HEK293 (cell line): ENCODE measurements around the gene ZC2HC1C.

Experiments
- CTCF ChIA-PET: fragments of 350-600 bp; formaldehyde crosslinking; extraction: SDS; loops from one replicate; lab custom pipeline; 2021; ENCODE audit warnings: antibody characterized with exemption; lab: Yijun Ruan, JAX
- POLR2A ChIA-PET: fragments of 300-600 bp; formaldehyde crosslinking; extraction: SDS; loops from one replicate; lab custom pipeline; 2020; ENCODE audit warnings: antibody characterized with exemption, inconsistent platforms; lab: Yijun Ruan, JAX
- H3K27ac ChIP-seq: fragments of 200-500 bp; sonication (Bioruptor generic); 2 replicates; pipeline ENCODE4 v1.5.1; 2014; ENCODE audit warnings: low read depth, low read length, control low read depth, inconsistent platforms; ENCODE audit errors: extremely low read depth
- H3K36me3 ChIP-seq, 2 experiments: fragments of 200-500 bp in 1 of 2; sonication (Bioruptor generic) in 1 of 2; 1 replicate in 1 of 2; 2 replicates in 1 of 2; pipeline ENCODE4 v1.5.1; 2014 to 2017; ENCODE audit warnings: inconsistent platforms in 2 of 2, low read length in 2 of 2; ENCODE audit not compliant: control insufficient read depth in 2 of 2, insufficient read depth in 1 of 2
- H3K4me1 ChIP-seq: fragments of 200-500 bp; sonication (Bioruptor generic); 2 replicates; pipeline ENCODE4 v1.5.1; 2014; ENCODE audit warnings: mild to moderate bottlenecking, low read length, inconsistent platforms; ENCODE audit not compliant: control insufficient read depth, insufficient read depth
- H3K4me3 ChIP-seq: 2 replicates; pipeline ENCODE4 v1.5.1; 2011; ENCODE audit warnings: low read depth, mild to moderate bottlenecking, control low read depth, low read length, moderate library complexity
- H3K9me3 ChIP-seq: fragments of 200-500 bp; sonication (Bioruptor generic); 2 replicates; pipeline ENCODE4 v1.5.1; 2014; ENCODE audit warnings: low read depth, low read length, inconsistent platforms; ENCODE audit not compliant: control insufficient read depth, insufficient read depth
- GLIS1 ChIP-seq: fragments of 450-650 bp; formaldehyde crosslinking; IDR thresholded peaks from 2 replicates; pipeline ENCODE4 v1.5.1; 2016; ENCODE audit warnings: missing biosample characterization, missing genetic modification characterization
- OSR2 ChIP-seq: fragments of 450-650 bp; formaldehyde crosslinking; IDR thresholded peaks from 2 replicates; pipeline ENCODE4 v1.5.1; 2016; ENCODE audit warnings: missing biosample characterization, missing genetic modification characterization
- PRDM2 ChIP-seq: fragments of 450-650 bp; formaldehyde crosslinking; IDR thresholded peaks from 2 replicates; pipeline ENCODE4 v1.5.1; 2016; ENCODE audit warnings: missing biosample characterization, missing genetic modification characterization, borderline replicate concordance
- SP7 ChIP-seq: fragments of 450-650 bp; formaldehyde crosslinking; IDR thresholded peaks from 2 replicates; pipeline ENCODE4 v1.5.1; 2016; ENCODE audit warnings: missing biosample characterization, missing genetic modification characterization
- ZBTB20 ChIP-seq: fragments of 450-650 bp; formaldehyde crosslinking; IDR thresholded peaks from 2 replicates; pipeline ENCODE4 v1.5.1; 2016; ENCODE audit warnings: missing biosample characterization, missing genetic modification characterization
- ZFP3 ChIP-seq: fragments of 450-650 bp; formaldehyde crosslinking; IDR thresholded peaks from 2 replicates; pipeline ENCODE4 v1.5.1; 2016; ENCODE audit warnings: low read depth, missing biosample characterization, missing genetic modification characterization
- ZNF133 ChIP-seq: fragments of 450-650 bp; formaldehyde crosslinking; IDR thresholded peaks from 2 replicates; pipeline ENCODE4 v1.5.1; 2016; ENCODE audit warnings: missing biosample characterization, missing genetic modification characterization
- ZNF2 ChIP-seq: fragments of 450-650 bp; formaldehyde crosslinking; IDR thresholded peaks from 2 replicates; pipeline ENCODE4 v1.5.1; 2016; ENCODE audit warnings: missing biosample characterization, missing genetic modification characterization
- ZNF23 ChIP-seq: fragments of 450-650 bp; formaldehyde crosslinking; IDR thresholded peaks from 2 replicates; pipeline ENCODE4 v1.5.1; 2016; ENCODE audit warnings: missing biosample characterization, missing genetic modification characterization, borderline replicate concordance
- ZNF292 ChIP-seq: fragments of 450-650 bp; formaldehyde crosslinking; IDR thresholded peaks from 2 replicates; pipeline ENCODE4 v1.5.1; 2016; ENCODE audit warnings: low read depth, missing biosample characterization, missing genetic modification characterization, borderline replicate concordance
- ZNF341 ChIP-seq: fragments of 450-650 bp; formaldehyde crosslinking; IDR thresholded peaks from 2 replicates; pipeline ENCODE4; 2016; ENCODE audit warnings: low read depth, missing biosample characterization, missing genetic modification characterization
- ZNF473 ChIP-seq: fragments of 450-650 bp; formaldehyde crosslinking; IDR thresholded peaks from 2 replicates; pipeline ENCODE4 v1.5.1; 2017; ENCODE audit warnings: missing biosample characterization, missing genetic modification characterization
- ZNF629 ChIP-seq: fragments of 450-650 bp; formaldehyde crosslinking; IDR thresholded peaks from 2 replicates; pipeline ENCODE4 v1.5.1; 2017; ENCODE audit warnings: missing biosample characterization, missing genetic modification characterization
- ZNF658 ChIP-seq: fragments of 450-650 bp; formaldehyde crosslinking; IDR thresholded peaks from 2 replicates; pipeline ENCODE4; 2016; ENCODE audit warnings: missing biosample characterization, missing genetic modification characterization
- ZNF664 ChIP-seq: fragments of 450-650 bp; formaldehyde crosslinking; IDR thresholded peaks from 2 replicates; pipeline ENCODE4 v1.5.1; 2016; ENCODE audit warnings: missing biosample characterization, missing genetic modification characterization
- ZNF791 ChIP-seq: fragments of 450-650 bp; formaldehyde crosslinking; IDR thresholded peaks from 2 replicates; pipeline ENCODE4 v1.5.1; 2016; ENCODE audit warnings: missing biosample characterization, missing genetic modification characterization
- ZNF830 ChIP-seq: fragments of 450-650 bp; IDR thresholded peaks from 2 replicates; pipeline ENCODE4 v1.5.0; 2018; ENCODE audit warnings: missing biosample characterization, missing genetic modification characterization, low read depth, mild to moderate bottlenecking, moderate library complexity
- ZNF837 ChIP-seq: fragments of 450-650 bp; formaldehyde crosslinking; IDR thresholded peaks from 2 replicates; pipeline ENCODE4 v1.5.1; 2016; ENCODE audit warnings: missing biosample characterization, missing genetic modification characterization
- ZSCAN30 ChIP-seq: fragments of 450-650 bp; IDR thresholded peaks from 2 replicates; pipeline ENCODE4 v1.5.1; 2018; ENCODE audit warnings: missing biosample characterization, mild to moderate bottlenecking, missing genetic modification characterization, moderate library complexity
- TF ChIP-seq, protein P1 (sequence below): fragments of 450-650 bp; formaldehyde crosslinking; IDR thresholded peaks from 2 replicates; pipeline ENCODE4 v1.5.1; 2016; ENCODE audit warnings: missing biosample characterization, missing genetic modification characterization, borderline replicate concordance
- TF ChIP-seq, protein P2 (sequence below): sonication (generic); formaldehyde crosslinking; IDR thresholded peaks from 2 replicates; pipeline ENCODE4 v1.8.1; 2022; ENCODE audit warnings: mild to moderate bottlenecking, moderate library complexity, missing genetic modification reagents

ZC2HC1C gene

DNA sequence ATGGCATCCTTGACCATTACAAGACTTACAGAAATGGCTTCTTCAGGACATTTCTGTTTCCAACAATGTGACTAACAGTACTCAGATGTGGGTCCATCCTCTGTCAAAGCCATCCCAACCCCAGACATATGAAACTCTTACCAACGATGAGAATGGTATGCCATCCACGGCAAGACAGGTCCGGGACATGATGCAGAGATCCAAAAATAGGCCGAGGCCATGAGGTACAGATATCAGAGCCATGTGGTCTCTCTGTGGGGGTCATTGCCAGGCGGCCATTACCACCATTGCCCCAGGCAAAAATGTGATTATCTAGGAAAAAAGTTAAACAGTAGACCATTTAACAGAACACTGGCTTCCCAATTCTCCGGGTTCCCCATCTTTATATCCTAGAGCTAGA is 27.5 kb downstream of the ZC2HC1C start:
- H3K36me3 ChIP-seq, result peaks cover 77 to 89% of the 10 kb centered on the region in 2 experiments
- H3K4me3 ChIP-seq, result no peak overlapping the region
- ChIA-PET POLR2A (no interaction called here), CTCF (interaction anchor here (0.7 to 1.0 kb wide), 2 partner anchors 9 to 150 kb away, joined by 3 to 5 read pairs; no protein-coding TSS in a partner anchor)
- no peak overlapping the region for H3K27ac ChIP-seq
- TF ChIP-seq OSR2 (no peak), ZNF292 (tag by site-specific recombination) (no peak), SP7 (no peak), ZNF837 (no peak), ZNF23 (no peak), GLIS1 (tag by site-specific recombination) (no peak), ZNF830 (tag by site-specific recombination) (no peak), ZNF658 (tag by site-specific recombination) (no peak), ZNF133 (no peak), ZFP3 (tag by site-specific recombination) (no peak)
- no peaks in the 10 kb centered on the region for H3K4me1 ChIP-seq
- H3K9me3 ChIP-seq, result no peaks in the 10 kb centered on the region

DNA sequence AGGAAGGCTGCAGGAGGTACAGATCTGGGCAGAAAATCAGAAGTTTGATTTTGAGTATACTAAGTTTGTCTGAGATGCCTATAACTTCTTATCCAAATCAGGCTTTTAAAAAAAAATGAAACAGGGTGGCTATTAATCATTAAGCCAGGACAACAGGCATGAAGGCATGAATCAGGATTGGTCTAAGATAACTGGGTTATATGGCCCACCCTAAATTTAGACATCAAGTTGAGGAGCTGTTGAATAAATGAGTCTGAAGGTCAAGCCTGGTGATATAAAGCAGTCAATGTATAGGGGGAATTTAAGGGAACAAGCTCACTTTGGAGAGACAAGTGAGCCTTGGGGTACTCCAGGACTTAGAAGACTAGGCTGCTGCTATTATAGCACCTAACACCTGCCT is 28.8 kb downstream of the ZC2HC1C start:
- no peaks in the 10 kb centered on the region for H3K4me1 ChIP-seq
- POLR2A ChIA-PET, result no interaction called here
- no peak overlapping the region for H3K4me3 ChIP-seq
- TF ChIP-seq, protein P1, sequence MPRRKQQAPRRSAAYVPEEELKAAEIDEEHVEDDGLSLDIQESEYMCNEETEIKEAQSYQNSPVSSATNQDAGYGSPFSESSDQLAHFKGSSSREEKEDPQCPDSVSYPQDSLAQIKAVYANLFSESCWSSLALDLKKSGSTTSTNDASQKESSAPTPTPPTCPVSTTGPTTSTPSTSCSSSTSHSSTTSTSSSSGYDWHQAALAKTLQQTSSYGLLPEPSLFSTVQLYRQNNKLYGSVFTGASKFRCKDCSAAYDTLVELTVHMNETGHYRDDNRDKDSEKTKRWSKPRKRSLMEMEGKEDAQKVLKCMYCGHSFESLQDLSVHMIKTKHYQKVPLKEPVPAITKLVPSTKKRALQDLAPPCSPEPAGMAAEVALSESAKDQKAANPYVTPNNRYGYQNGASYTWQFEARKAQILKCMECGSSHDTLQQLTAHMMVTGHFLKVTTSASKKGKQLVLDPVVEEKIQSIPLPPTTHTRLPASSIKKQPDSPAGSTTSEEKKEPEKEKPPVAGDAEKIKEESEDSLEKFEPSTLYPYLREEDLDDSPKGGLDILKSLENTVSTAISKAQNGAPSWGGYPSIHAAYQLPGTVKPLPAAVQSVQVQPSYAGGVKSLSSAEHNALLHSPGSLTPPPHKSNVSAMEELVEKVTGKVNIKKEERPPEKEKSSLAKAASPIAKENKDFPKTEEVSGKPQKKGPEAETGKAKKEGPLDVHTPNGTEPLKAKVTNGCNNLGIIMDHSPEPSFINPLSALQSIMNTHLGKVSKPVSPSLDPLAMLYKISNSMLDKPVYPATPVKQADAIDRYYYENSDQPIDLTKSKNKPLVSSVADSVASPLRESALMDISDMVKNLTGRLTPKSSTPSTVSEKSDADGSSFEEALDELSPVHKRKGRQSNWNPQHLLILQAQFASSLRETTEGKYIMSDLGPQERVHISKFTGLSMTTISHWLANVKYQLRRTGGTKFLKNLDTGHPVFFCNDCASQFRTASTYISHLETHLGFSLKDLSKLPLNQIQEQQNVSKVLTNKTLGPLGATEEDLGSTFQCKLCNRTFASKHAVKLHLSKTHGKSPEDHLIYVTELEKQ (tag by site-specific recombination), result no peak
- TF ChIP-seq ZNF664 (tag by site-specific recombination), result no peak
- TF ChIP-seq, all 188 proteins: peak for 0
- CTCF ChIA-PET, result interaction anchor here (0.6 to 1.4 kb wide), 4 partner anchors 10 to 309 kb away, joined by 3 to 8 read pairs (median 4); no protein-coding TSS in a partner anchor
- H3K9me3 ChIP-seq, result no peaks in the 10 kb centered on the region
- peaks cover 72 to 84% of the 10 kb centered on the region in 2 experiments for H3K36me3 ChIP-seq
- no peak overlapping the region for H3K27ac ChIP-seq

- Histone ChIP-seq H3K9me3 (no peaks in the 10 kb centered on the region), H3K27ac (no peak overlapping the region), H3K4me1 (no peaks in the 10 kb centered on the region), H3K4me3 (no peak overlapping the region), H3K36me3 (peaks cover 72 to 86% of the 10 kb centered on the region in 2 experiments)
- POLR2A ChIA-PET, result no interaction called here
- CTCF ChIA-PET, result interaction anchor here (0.5 to 1.4 kb wide), 4 partner anchors 10 to 238 kb away, joined by 4 to 8 read pairs (median 4); no protein-coding TSS in a partner anchor
- TF ChIP-seq ZNF473 (no peak), ZNF341 (tag by site-specific recombination) (no peak), ZSCAN30 (no peak), ZNF830 (tag by site-specific recombination) (no peak), ZNF629 (tag by site-specific recombination) (no peak), ZBTB20 (no peak), ZNF791 (tag by site-specific recombination) (no peak), ZNF2 (no peak), PRDM2 (tag by site-specific recombination) (no peak)
- TF ChIP-seq, protein P2, sequence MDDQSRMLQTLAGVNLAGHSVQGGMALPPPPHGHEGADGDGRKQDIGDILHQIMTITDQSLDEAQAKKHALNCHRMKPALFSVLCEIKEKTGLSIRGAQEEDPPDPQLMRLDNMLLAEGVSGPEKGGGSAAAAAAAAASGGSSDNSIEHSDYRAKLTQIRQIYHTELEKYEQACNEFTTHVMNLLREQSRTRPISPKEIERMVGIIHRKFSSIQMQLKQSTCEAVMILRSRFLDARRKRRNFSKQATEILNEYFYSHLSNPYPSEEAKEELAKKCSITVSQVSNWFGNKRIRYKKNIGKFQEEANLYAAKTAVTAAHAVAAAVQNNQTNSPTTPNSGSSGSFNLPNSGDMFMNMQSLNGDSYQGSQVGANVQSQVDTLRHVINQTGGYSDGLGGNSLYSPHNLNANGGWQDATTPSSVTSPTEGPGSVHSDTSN, result no peak
These were observed 29.2 kb downstream of the ZC2HC1C start for GRCh38 chr14:75098682-75099081.
